Adrenal gland (tissue), 12 donors: ENCODE results near the gene SMCP. TPM values are rescaled to one million over a fixed set of nuclear protein-coding genes. Genes with fewer than 3 reads are reported as not detected.

Experiments used
- DNase-seq, 7 donors: peaks; one replicate each; pipeline ENCODE4 v3.0.0-alpha.2; 2019 to 2020
- H3K27ac ChIP-seq, 5 donors: fragments of 200-600 bp; sonication (generic) in 4 of 5; 1 replicate in 3 of 5; 2 replicates in 2 of 5; pipeline versions ENCODE4 v1.5.1 to v1.8.0; 2016 to 2020; ENCODE audit warnings: mild to moderate bottlenecking in 1 of 5
- H3K27me3 ChIP-seq: fragments of 200-600 bp; 2 replicates; pipeline ENCODE4 v1.8.0; 2021
- H3K36me3 ChIP-seq, 2 donors: fragments of 200-600 bp; replicated peaks in 1 of 2; 1 replicate in 1 of 2; 2 replicates in 1 of 2; pipeline versions ENCODE4 v1.5.1 to v1.8.0; 2018 to 2022
- H3K4me1 ChIP-seq, 2 donors: fragments of 200-600 bp; replicated peaks in 1 of 2; 1 replicate in 1 of 2; 2 replicates in 1 of 2; pipeline versions ENCODE4 v1.5.1 to v1.8.0; 2018 to 2021
- H3K4me3 ChIP-seq, 4 donors: fragments of 200-600 bp; sonication (generic) in 3 of 4; one replicate each; pipeline ENCODE4 v1.5.1; 2016 to 2018
- H3K9me3 ChIP-seq, 3 donors: fragments of 200-600 bp; sonication (generic) in 1 of 3; replicated peaks in 1 of 3; 1 replicate in 2 of 3; 2 replicates in 1 of 3; pipeline versions ENCODE4 v1.5.1 to v1.8.0; 2016 to 2021
- POLR2A ChIP-seq, 2 donors: fragments of 450-650 bp; IDR thresholded peaks; one replicate each; pipeline ENCODE4 v1.6.1; 2017; ENCODE audit warnings: antibody characterized with exemption in 2 of 2, mild to moderate bottlenecking in 2 of 2, moderate library complexity in 1 of 2
- whole genome bisulfite sequencing, 4 donors: extraction: QIAGEN DNeasy Blood & Tissue Kit in 2 of 4; methylation state at CpG; one replicate each; pipeline versions ENCODE4 v1.1.5 to v1.1.7; 2013 to 2017; 5-methylcytosine and 5-hydroxymethylcytosine counted together
- intact Hi-C, 2 donors: fragments of 100-400 bp; cut with DNase I; formaldehyde crosslinking; loops; one replicate each; pipeline versions ENCODE4 v1.14.1 to v1.15.0; 2022 to 2023
- polyA plus RNA-seq, 3 donors: library from polyadenylated mRNA; stranded (reverse); fragments of 200-250 nt in 2 of 3; fragments of 350-450 nt in 1 of 3; fragmentation: Illumina TruSeq in 1 of 3; extraction: RNeasy Lipid Tissue Mini Kit (QIAGEN cat#74804) in 1 of 3; gene quantifications; one replicate each; pipeline ENCODE4 v1.2.3, GENCODE V29; 2013 to 2014
- total RNA-seq, 9 donors: library from RNA; depleted of rRNA in 4 of 9; stranded (reverse); fragments of >200 nt in 4 of 9; fragments of 120-200 nt in 1 of 9; fragmentation: NEBNext Ultra II Directional in 1 of 9; extraction: Animal tissue kit (Norgen Biotek cat#: 25700) in 1 of 9; gene quantifications; one replicate each; pipeline versions ENCODE4 v1.1.0 to v1.2.4, GENCODE V29; 2013 to 2023
- TF ChIP-seq, protein P1 (sequence below), 6 experiments: fragments of 450-650 bp in 4 of 6; fragments of 200-600 bp in 2 of 6; sonication (generic) in 1 of 6; IDR thresholded peaks; 1 replicate in 5 of 6; 2 replicates in 1 of 6; pipeline versions ENCODE4 v1.5.1 to v1.8.0; 2016 to 2021; ENCODE audit warnings: antibody characterized with exemption in 6 of 6, mild to moderate bottlenecking in 2 of 6, moderate library complexity in 1 of 6
- donor health status: healthy with polysubstance abuse.
- donor health status: Bipolar disorder and iron deficiency.
- donor health status: DM: yes; HTN: yes; CAD: no.
- donor health status: DM: no; HTN: no; CAD: no.
- donor health status: DM: no; HTN: no; CAD: no.
- donor health status: DM: yes; HTN: yes; CAD: no.

The SMCP gene
- total and polyA plus RNA-seq, 12 donors: not detected

DNA sequence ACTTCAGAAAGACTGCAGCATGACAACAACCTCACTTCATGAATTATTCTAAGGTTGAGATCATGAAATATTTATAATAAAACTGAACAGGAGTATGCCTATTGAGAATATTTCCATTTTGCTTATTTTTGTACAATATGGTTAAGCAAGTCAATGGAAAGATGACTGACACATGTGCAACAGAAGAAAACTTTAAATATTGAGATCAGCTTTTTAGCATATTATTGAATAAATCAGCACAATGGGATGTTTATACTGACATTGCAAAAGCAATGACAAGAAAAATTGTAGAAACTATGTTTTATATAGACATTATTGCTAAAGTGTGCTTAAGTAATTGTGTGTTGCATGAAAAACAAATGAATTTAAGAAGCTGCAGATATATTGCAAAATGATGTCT is 13.7 kb upstream of the SMCP start:
- Histone ChIP-seq H3K27ac (no peak overlapping the region), H3K4me1 (no peaks in the 10 kb centered on the region), H3K4me3 (no peak overlapping the region), H3K27me3 (no peaks in the 10 kb centered on the region), H3K9me3 (no peaks in the 10 kb centered on the region), H3K36me3 (no peaks in the 10 kb centered on the region)
- intact Hi-C loops: no loop called here
- no peak for DNase-seq
- TF ChIP-seq POLR2A (IDR thresholded peaks at IDR 0.05): no peak
- TF ChIP-seq, protein P1, sequence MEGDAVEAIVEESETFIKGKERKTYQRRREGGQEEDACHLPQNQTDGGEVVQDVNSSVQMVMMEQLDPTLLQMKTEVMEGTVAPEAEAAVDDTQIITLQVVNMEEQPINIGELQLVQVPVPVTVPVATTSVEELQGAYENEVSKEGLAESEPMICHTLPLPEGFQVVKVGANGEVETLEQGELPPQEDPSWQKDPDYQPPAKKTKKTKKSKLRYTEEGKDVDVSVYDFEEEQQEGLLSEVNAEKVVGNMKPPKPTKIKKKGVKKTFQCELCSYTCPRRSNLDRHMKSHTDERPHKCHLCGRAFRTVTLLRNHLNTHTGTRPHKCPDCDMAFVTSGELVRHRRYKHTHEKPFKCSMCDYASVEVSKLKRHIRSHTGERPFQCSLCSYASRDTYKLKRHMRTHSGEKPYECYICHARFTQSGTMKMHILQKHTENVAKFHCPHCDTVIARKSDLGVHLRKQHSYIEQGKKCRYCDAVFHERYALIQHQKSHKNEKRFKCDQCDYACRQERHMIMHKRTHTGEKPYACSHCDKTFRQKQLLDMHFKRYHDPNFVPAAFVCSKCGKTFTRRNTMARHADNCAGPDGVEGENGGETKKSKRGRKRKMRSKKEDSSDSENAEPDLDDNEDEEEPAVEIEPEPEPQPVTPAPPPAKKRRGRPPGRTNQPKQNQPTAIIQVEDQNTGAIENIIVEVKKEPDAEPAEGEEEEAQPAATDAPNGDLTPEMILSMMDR (IDR thresholded peaks at IDR 0.05): no peak

DNA sequence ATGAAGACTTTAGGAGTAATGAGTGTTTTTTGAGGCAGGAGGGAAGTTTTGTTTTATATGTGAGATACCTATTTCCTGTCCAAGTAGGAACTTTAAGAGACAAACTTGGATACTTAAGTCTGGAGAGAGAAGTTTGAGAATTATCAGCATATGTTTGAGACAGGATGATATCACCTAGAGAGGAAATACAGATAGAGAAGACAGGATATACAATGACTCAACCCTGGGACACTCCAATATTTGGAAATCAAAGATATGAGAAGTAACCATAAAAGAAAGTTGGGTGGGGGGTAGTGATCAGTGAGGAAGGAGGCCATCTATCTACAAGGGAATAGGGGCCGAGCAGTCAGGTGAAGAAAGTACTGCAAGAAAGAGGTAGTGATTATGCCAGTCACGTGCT is 11.8 kb upstream of the SMCP start:
- WGBS, 4 donors: 72 to 86% (median 75%) methylated on average over 2 of the region's 2 CpGs
- intact Hi-C loops: no loop called here
- Histone ChIP-seq H3K9me3 (no peaks in the 10 kb centered on the region), H3K27ac (no peak overlapping the region), H3K4me3 (no peak overlapping the region), H3K36me3 (no peaks in the 10 kb centered on the region), H3K4me1 (no peaks in the 10 kb centered on the region), H3K27me3 (no peaks in the 10 kb centered on the region)
- no peak for DNase-seq
- no peak for TF ChIP-seq POLR2A (IDR thresholded peaks at IDR 0.05)
- TF ChIP-seq, protein P1 (IDR thresholded peaks at IDR 0.05): no peak

DNA sequence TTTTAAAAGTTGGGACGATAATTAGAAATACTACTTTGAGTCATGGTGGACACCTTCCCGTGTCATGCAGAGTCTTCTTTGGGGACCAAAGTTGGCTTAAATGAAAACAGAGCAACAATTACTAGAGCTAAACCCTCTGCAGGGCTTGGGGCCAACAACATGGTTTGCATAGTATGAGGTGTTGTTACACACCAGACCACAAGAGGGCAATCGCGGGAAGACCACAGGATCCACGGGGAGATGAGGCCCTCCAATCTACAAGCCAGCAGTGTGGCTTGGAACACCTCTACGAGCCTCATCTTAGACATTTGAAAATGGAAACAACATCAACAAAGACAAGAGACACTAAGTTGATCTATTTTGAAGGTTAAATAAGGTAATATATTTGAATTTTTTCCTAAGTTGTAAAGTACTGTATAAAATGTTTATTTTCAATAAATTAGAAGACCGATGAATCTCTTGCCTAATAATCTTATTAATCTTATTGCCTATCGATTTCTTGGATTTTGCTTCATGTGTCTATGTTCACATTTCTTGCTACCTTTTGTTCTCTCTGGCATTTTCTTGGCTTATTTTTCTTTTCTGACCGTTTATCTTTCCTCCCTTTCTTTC is 8.2 kb upstream of the SMCP start:
- Histone ChIP-seq H3K4me1 (no peaks in the 10 kb centered on the region), H3K36me3 (no peaks in the 10 kb centered on the region), H3K4me3 (no peak overlapping the region), H3K27ac (no peak overlapping the region), H3K9me3 (no peaks in the 10 kb centered on the region), H3K27me3 (no peaks in the 10 kb centered on the region)
- TF ChIP-seq POLR2A (IDR thresholded peaks at IDR 0.05): no peak
- TF ChIP-seq, protein P1 (IDR thresholded peaks at IDR 0.05): peak; percentile 47 to 68 (median 66)
- 31 to 33% (median 33%) methylated on average over 9 of the region's 9 CpGs for WGBS, 4 donors
- DNase-seq: peak; percentile 56 to 83 (median 72)
- intact Hi-C loops: loop anchor here (2.0 to 10.0 kb wide), 2 partner anchors 353 to 355 kb away; no protein-coding TSS in a partner anchor

DNA sequence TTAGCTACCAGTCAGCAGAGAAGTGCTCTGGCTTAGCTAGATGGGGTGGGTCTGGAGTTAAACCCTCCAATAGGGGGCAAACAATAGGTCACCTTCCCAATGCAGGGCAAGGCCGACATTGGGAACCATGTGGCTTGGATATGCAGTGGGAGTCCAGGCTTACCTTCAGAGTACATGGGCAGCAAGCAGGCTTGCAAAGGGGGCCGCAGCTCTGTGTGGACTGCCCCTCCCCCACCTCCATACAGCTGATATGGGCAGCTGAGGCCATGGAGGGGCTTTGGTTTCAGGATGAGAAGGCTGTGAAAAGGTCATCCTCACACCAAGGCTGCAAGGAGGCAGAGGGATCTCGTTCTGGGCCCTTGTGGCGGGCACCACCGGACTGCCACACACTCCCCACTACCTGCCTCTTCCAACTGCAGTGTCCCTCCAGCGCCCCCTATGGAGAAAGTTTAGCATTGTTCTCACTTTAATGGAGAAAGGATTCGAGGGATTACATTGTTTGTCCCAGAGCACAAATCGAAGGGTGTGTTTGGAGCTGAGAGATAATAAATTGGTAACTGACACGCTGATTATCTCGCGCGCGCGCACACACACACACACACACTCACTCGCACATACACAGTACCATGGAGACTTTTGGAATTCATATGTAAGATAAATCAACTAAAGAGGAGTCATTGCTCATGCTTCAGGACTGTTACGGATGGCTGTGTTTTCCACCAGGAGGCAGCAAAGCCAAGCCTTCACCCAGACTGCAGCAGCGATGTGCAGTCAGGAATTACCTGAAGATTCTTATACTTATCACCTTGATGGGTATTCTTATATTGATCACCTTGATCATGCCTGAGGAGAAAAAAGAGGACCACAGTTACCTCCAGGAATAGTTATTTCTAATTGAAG is 7.0 kb upstream of the SMCP start:
- peak in 1 of 7 donors; percentile 3 for DNase-seq
- intact Hi-C loops: loop anchor here in 1 of 2 donors (10.0 kb wide), 1 partner anchor 354 kb away; no protein-coding TSS in a partner anchor
- Histone ChIP-seq H3K4me1 (no peaks in the 10 kb centered on the region), H3K27ac (no peak overlapping the region), H3K36me3 (no peaks in the 10 kb centered on the region), H3K27me3 (no peaks in the 10 kb centered on the region), H3K4me3 (no peak overlapping the region), H3K9me3 (no peaks in the 10 kb centered on the region)
- TF ChIP-seq, protein P1 (IDR thresholded peaks at IDR 0.05): no peak
- TF ChIP-seq POLR2A (IDR thresholded peaks at IDR 0.05): no peak
- 48 to 66% (median 51%) methylated on average over 16 to 17 of the region's 17 CpGs for WGBS, 4 donors
